Measurements from ENCODE around the gene DAG1.

DNA sequence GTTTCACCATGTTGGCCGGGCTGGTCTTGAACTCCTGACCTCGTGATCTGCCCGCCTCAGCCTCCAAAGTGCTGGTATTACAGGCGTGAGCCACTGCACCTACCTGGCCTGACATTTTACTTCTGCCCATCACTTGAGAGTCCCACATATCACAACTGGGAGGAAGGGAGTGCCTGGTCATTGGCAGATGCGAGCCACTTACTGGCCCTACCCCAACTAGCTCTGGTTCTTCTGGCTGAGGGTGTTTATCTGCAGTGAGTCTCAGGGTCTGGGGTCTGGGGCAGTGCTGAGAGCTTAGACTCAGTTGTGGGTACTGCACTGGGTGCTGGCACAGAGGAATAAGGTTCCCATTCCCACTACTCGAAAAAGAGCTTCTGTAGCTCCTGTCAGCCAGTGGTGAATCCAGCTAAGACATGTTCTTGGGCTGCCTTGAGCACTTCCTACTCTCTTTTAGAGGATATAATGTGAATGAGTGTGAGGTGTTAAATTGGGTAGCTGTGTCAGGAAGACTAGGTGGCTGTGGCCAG lies 30.2 kb downstream of the DAG1 start:
- TF ChIP-seq, protein P1, sequence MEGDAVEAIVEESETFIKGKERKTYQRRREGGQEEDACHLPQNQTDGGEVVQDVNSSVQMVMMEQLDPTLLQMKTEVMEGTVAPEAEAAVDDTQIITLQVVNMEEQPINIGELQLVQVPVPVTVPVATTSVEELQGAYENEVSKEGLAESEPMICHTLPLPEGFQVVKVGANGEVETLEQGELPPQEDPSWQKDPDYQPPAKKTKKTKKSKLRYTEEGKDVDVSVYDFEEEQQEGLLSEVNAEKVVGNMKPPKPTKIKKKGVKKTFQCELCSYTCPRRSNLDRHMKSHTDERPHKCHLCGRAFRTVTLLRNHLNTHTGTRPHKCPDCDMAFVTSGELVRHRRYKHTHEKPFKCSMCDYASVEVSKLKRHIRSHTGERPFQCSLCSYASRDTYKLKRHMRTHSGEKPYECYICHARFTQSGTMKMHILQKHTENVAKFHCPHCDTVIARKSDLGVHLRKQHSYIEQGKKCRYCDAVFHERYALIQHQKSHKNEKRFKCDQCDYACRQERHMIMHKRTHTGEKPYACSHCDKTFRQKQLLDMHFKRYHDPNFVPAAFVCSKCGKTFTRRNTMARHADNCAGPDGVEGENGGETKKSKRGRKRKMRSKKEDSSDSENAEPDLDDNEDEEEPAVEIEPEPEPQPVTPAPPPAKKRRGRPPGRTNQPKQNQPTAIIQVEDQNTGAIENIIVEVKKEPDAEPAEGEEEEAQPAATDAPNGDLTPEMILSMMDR (IDR thresholded peaks at IDR 0.05): no peak
- TF ChIP-seq POLR2A (IDR thresholded peaks at IDR 0.05) (no peak), POLR2AphosphoS5 (IDR thresholded peaks at IDR 0.05) (no peak), EP300 (IDR thresholded peaks at IDR 0.05; ENCODE audit: low read depth) (no peak)

Data from transverse colon (tissue), 4 donors.